ENCODE results near the gene DGKH.

DNA sequence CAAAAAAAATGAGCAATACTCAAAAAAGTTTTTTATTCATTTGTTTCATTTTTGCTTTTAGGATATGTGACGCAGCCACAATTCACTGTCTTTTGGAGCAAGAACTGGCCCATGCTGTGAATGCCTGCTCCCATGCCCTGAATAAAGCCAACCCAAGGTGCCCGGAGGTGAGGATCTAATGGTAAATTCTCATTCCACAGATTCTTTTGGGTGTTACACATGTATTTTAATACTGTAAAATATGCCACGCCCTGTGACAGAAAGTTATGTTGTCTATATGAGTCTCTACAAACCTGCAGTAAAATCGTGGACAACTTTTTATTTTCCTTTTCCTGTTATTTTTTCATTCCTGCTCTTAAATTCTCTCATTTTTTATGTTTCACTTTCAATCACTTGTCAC lies 166.0 kb downstream of the DGKH start:
- TF ChIP-seq, protein P1, sequence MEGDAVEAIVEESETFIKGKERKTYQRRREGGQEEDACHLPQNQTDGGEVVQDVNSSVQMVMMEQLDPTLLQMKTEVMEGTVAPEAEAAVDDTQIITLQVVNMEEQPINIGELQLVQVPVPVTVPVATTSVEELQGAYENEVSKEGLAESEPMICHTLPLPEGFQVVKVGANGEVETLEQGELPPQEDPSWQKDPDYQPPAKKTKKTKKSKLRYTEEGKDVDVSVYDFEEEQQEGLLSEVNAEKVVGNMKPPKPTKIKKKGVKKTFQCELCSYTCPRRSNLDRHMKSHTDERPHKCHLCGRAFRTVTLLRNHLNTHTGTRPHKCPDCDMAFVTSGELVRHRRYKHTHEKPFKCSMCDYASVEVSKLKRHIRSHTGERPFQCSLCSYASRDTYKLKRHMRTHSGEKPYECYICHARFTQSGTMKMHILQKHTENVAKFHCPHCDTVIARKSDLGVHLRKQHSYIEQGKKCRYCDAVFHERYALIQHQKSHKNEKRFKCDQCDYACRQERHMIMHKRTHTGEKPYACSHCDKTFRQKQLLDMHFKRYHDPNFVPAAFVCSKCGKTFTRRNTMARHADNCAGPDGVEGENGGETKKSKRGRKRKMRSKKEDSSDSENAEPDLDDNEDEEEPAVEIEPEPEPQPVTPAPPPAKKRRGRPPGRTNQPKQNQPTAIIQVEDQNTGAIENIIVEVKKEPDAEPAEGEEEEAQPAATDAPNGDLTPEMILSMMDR (IDR thresholded peaks at IDR 0.05), result no peak
- TF ChIP-seq EP300 (IDR thresholded peaks at IDR 0.05) (no peak), POLR2A (IDR thresholded peaks at IDR 0.05) (no peak)

All from gastroesophageal sphincter (tissue), 3 donors.